ENCODE measurements around the gene MUC5B.

Gene MUC5B

GRCh38 chr11:1300569-1301187 is 77.8 kb downstream of the MUC5B start:
- no peak for DNase-seq (ENCODE audit: low read depth)

GRCh38 chr11:1301220-1302000 is 78.5 kb downstream of the MUC5B start:
- DNase-seq (ENCODE audit: low read depth): no peak

GRCh38 chr11:1302041-1302460 is 79.2 kb downstream of the MUC5B start:
- DNase-seq (ENCODE audit: low read depth): no peak

GRCh38 chr11:1302461-1303125 is 79.7 kb downstream of the MUC5B start:
- no peak for DNase-seq (ENCODE audit: low read depth)

GRCh38 chr11:1303126-1303821 is 80.4 kb downstream of the MUC5B start:
- DNase-seq (ENCODE audit: low read depth): no peak

GRCh38 chr11:1303973-1304372 is 81.1 kb downstream of the MUC5B start:
- DNase-seq (ENCODE audit: low read depth): no peak

- DNase-seq (ENCODE audit: low read depth): no peak
These were observed 81.5 kb downstream of the MUC5B start for GRCh38 chr11:1304380-1304779.

GRCh38 chr11:1305063-1305495 is 82.2 kb downstream of the MUC5B start:
- no peak for DNase-seq (ENCODE audit: low read depth)

GRCh38 chr11:1305501-1306056 is 82.7 kb downstream of the MUC5B start:
- no peak for DNase-seq (ENCODE audit: low read depth)

GRCh38 chr11:1306186-1307162 is 83.6 kb downstream of the MUC5B start:
- no peak for DNase-seq (ENCODE audit: low read depth)

- no peak for DNase-seq (ENCODE audit: low read depth)
These were observed 84.5 kb downstream of the MUC5B start for GRCh38 chr11:1307163-1307870.

- DNase-seq (ENCODE audit: low read depth): no peak
These were observed 85.3 kb downstream of the MUC5B start for GRCh38 chr11:1307998-1308742.

- DNase-seq (ENCODE audit: low read depth): no peak
These were observed 86.1 kb downstream of the MUC5B start for GRCh38 chr11:1308743-1309497.

- peak; percentile 93 for DNase-seq (ENCODE audit: low read depth)
These were observed 86.8 kb downstream of the MUC5B start, which contains the start of gene TOLLIP for GRCh38 chr11:1309498-1310317. Gene TOLLIP (minus strand): TSS chr11:1309632. CDS start chr11:1309498, 134 bp downstream.

- no peak for DNase-seq (ENCODE audit: low read depth)
These were observed 87.4 kb downstream of the MUC5B start for GRCh38 chr11:1310318-1310687.

GRCh38 chr11:1310772-1311468 is 88.1 kb downstream of the MUC5B start:
- no peak for DNase-seq (ENCODE audit: low read depth)
